ENCODE results near the gene TRIM58. TPM values are rescaled to one million over a fixed set of nuclear protein-coding genes. Genes with fewer than 3 reads are reported as not detected.

TRIM58 gene
- total and polyA plus RNA-seq, 9 of the 15 experiments (the other 6 are each of a cell fraction or from before 2014, with no cell fraction given): 3.8 to 19.1 (median 7.2) TPM

- intact Hi-C loops (cut with micrococcal nuclease): no loop called here
Observed at GRCh38 chr1:247924868-247925267, 67.9 kb downstream of the TRIM58 start, which contains the start of gene OR2AJ1. Gene OR2AJ1, plus strand, starts transcription at chr1:247924889. Its CDS starts 8,880 bp downstream, at chr1:247933769.

More at GRCh38 chr1:247924868-247925267, 67.9 kb downstream of the TRIM58 start, which contains the start of gene OR2AJ1:
- H3K4me2 ChIP-seq (ENCODE audit: insufficient read depth, low read length): no peak within 1 kb of the TSS; the same call in 1 of the 2 replicates
- DNase-seq (ENCODE audit: extremely low read depth in 1 of 4, low spot score in 3 of 4) (no peak), ATAC-seq (peak; percentile 63), FAIRE-seq (no peak)
- no peaks in the 10 kb centered on the region for H3K36me3 ChIP-seq (ENCODE audit: control insufficient read depth, insufficient read depth, low read length)
- no peak within 1 kb of the TSS for H3K9ac ChIP-seq (ENCODE audit: insufficient read depth in 1 of 2, low read depth in 2 of 2, low read length in 2 of 2)
- ChIA-PET POLR2A (no interaction called here), CTCF (ENCODE audit: low intra/inter-chr PET ratio) (no interaction called here)
- TF ChIP-seq FOSL1 (tag; conservative IDR thresholded peaks at IDR 0.05) (peak; percentile 34; the same call in 1 of the 2 replicates), JUND (IDR thresholded peaks at IDR 0.05; ENCODE audit: borderline replicate concordance, low read depth, low read length) (no peak), JUND (tag; IDR thresholded peaks at IDR 0.05; ENCODE audit: borderline replicate concordance, low read depth, low read length) (peak; percentile 31; the same call in 1 of the 3 replicates), ESRRA (IDR thresholded peaks at IDR 0.05; ENCODE audit: borderline replicate concordance, low read depth) (0 out of 2 replicates have a peak, but pooled peaks have one; percentile 30), ZFP30 (CRISPR knock-in tag; IDR thresholded peaks at IDR 0.05; ENCODE audit: borderline replicate concordance) (no peak)
- no peak within 1 kb of the TSS for H3K4me3 ChIP-seq
- no peaks in the 10 kb centered on the region for H4K20me1 ChIP-seq (replicated peaks; ENCODE audit: control insufficient read depth, insufficient read depth, low read length)
- H3K9me3 ChIP-seq (replicated peaks; ENCODE audit: control insufficient read depth, insufficient read depth, low read depth, low read length): no peaks in the 10 kb centered on the region
- WGBS (ENCODE audit: insufficient coverage, low coverage, missing lambda C conversion rate): 11% methylated on average over 9 of the region's 9 CpGs
- BruUV-seq (replicated peaks): no TSS peak
- no peaks in the 10 kb centered on the region for H3K79me2 ChIP-seq (ENCODE audit: control insufficient read depth, insufficient read depth, low read length)
- no peaks in the 10 kb centered on the region for H3K4me1 ChIP-seq (replicated peaks in 1 of 2; ENCODE audit: control insufficient read depth in 2 of 2, insufficient read depth in 2 of 2, low read length in 2 of 2)
- H3K27me3 ChIP-seq (ENCODE audit: control insufficient read depth in 2 of 2, insufficient read depth in 2 of 2, low read length in 2 of 2): no peaks in the 10 kb centered on the region
- H3K27ac ChIP-seq (ENCODE audit: extremely low read depth, low read depth, low read length): no peak within 1 kb of the TSS
- in situ Hi-C loops (cut with MboI): no loop called here
- H2AFZ ChIP-seq (ENCODE audit: low read depth, low read length): peak within 1 kb of the TSS; percentile 29; the same call in 1 of the 2 replicates
- H3K9me1 ChIP-seq (ENCODE audit: control insufficient read depth, insufficient read depth, low read length): no peaks in the 10 kb centered on the region

Other genes starting within 250 kb of the TRIM58 start
Only the 7 nearest of the 16 such genes appear.
- gene OR1C1, start 96.6 kb upstream of the TRIM58 start, total RNA-seq (2014; rRNA removed): not detected in 2 replicates
- not detected in 2 replicates for gene OR1C1, start 96.6 kb upstream of the TRIM58 start, total RNA-seq (2014; rRNA removed; fragmentation: Illumina TruSeq; extraction: Trizol)
- not detected in 2 replicates for gene OR1C1, start 96.6 kb upstream of the TRIM58 start, total RNA-seq (2015; rRNA removed; fragmentation: Illumina TruSeq; extraction: Trizol)
- gene OR1C1, start 96.6 kb upstream of the TRIM58 start, total RNA-seq (2021): not detected in 2 replicates
- gene OR1C1, start 96.6 kb upstream of the TRIM58 start, polyA plus RNA-seq (2011; rRNA removed): not detected in 2 replicates
- not detected in 2 replicates for gene OR1C1, start 96.6 kb upstream of the TRIM58 start, polyA plus RNA-seq (2014; fragmentation: Illumina TruSeq; extraction: Trizol)
- gene OR1C1, start 96.6 kb upstream of the TRIM58 start, polyA plus RNA-seq (2014; fragmentation: Nextera tagmentation; extraction: Ambion mirVana): not detected
- not detected in 2 replicates for gene OR1C1, start 96.6 kb upstream of the TRIM58 start, polyA plus RNA-seq (2014; rRNA removed)
- gene OR14A16, start 33.1 kb upstream of the TRIM58 start, total RNA-seq (2014; rRNA removed): not detected in 2 replicates
- not detected in 2 replicates for gene OR14A16, start 33.1 kb upstream of the TRIM58 start, total RNA-seq (2014; rRNA removed; fragmentation: Illumina TruSeq; extraction: Trizol)
- gene OR14A16, start 33.1 kb upstream of the TRIM58 start, total RNA-seq (2015; rRNA removed; fragmentation: Illumina TruSeq; extraction: Trizol): not detected in 2 replicates
- gene OR14A16, start 33.1 kb upstream of the TRIM58 start, total RNA-seq (2021): not detected in 2 replicates
- gene OR14A16, start 33.1 kb upstream of the TRIM58 start, polyA plus RNA-seq (2011; rRNA removed): not detected in 2 replicates
- gene OR14A16, start 33.1 kb upstream of the TRIM58 start, polyA plus RNA-seq (2014; fragmentation: Illumina TruSeq; extraction: Trizol): not detected in 2 replicates
- not detected for gene OR14A16, start 33.1 kb upstream of the TRIM58 start, polyA plus RNA-seq (2014; fragmentation: Nextera tagmentation; extraction: Ambion mirVana)
- not detected in 2 replicates for gene OR14A16, start 33.1 kb upstream of the TRIM58 start, polyA plus RNA-seq (2014; rRNA removed)
- gene OR11L1, start 15.3 kb upstream of the TRIM58 start, total RNA-seq (2014; rRNA removed): not detected in 2 replicates
- not detected in 2 replicates for gene OR11L1, start 15.3 kb upstream of the TRIM58 start, total RNA-seq (2014; rRNA removed; fragmentation: Illumina TruSeq; extraction: Trizol)
- not detected in 2 replicates for gene OR11L1, start 15.3 kb upstream of the TRIM58 start, total RNA-seq (2015; rRNA removed; fragmentation: Illumina TruSeq; extraction: Trizol)
- not detected in 2 replicates for gene OR11L1, start 15.3 kb upstream of the TRIM58 start, total RNA-seq (2021)
- gene OR11L1, start 15.3 kb upstream of the TRIM58 start, polyA plus RNA-seq (2011; rRNA removed): not detected in 2 replicates
- not detected in 2 replicates for gene OR11L1, start 15.3 kb upstream of the TRIM58 start, polyA plus RNA-seq (2014; fragmentation: Illumina TruSeq; extraction: Trizol)
- not detected for gene OR11L1, start 15.3 kb upstream of the TRIM58 start, polyA plus RNA-seq (2014; fragmentation: Nextera tagmentation; extraction: Ambion mirVana)
- not detected in 2 replicates for gene OR11L1, start 15.3 kb upstream of the TRIM58 start, polyA plus RNA-seq (2014; rRNA removed)
- 4.0 and 4.3 TPM in 2 replicates for gene OR2W3, start 38.4 kb downstream of the TRIM58 start, total RNA-seq (2014; rRNA removed)
- 2.3 and 3.3 TPM in 2 replicates for gene OR2W3, start 38.4 kb downstream of the TRIM58 start, total RNA-seq (2014; rRNA removed; fragmentation: Illumina TruSeq; extraction: Trizol)
- 4.2 and 4.3 TPM in 2 replicates for gene OR2W3, start 38.4 kb downstream of the TRIM58 start, total RNA-seq (2015; rRNA removed; fragmentation: Illumina TruSeq; extraction: Trizol)
- 5.5 and 7.6 TPM in 2 replicates for gene OR2W3, start 38.4 kb downstream of the TRIM58 start, total RNA-seq (2021)
- gene OR2W3, start 38.4 kb downstream of the TRIM58 start, polyA plus RNA-seq (2011; rRNA removed): 3.3 and 3.7 TPM in 2 replicates
- gene OR2W3, start 38.4 kb downstream of the TRIM58 start, polyA plus RNA-seq (2014; fragmentation: Illumina TruSeq; extraction: Trizol): 4.8 and 6.1 TPM in 2 replicates
- under 1 TPM; 0.67 to 0.70 TPM for gene OR2W3, start 38.4 kb downstream of the TRIM58 start, polyA plus RNA-seq (2014; fragmentation: Nextera tagmentation; extraction: Ambion mirVana)
- 3.1 and 3.7 TPM in 2 replicates for gene OR2W3, start 38.4 kb downstream of the TRIM58 start, polyA plus RNA-seq (2014; rRNA removed)
- 0.45 TPM in 1 of 2 replicates, not detected in the other for gene OR2T8, start 63.1 kb downstream of the TRIM58 start, total RNA-seq (2014; rRNA removed)
- 0.15 and 0.35 TPM in 2 replicates for gene OR2T8, start 63.1 kb downstream of the TRIM58 start, total RNA-seq (2014; rRNA removed; fragmentation: Illumina TruSeq; extraction: Trizol)
- gene OR2T8, start 63.1 kb downstream of the TRIM58 start, total RNA-seq (2015; rRNA removed; fragmentation: Illumina TruSeq; extraction: Trizol): 0.38 TPM in 1 of 2 replicates, not detected in the other
- 0.38 TPM in 1 of 2 replicates, not detected in the other for gene OR2T8, start 63.1 kb downstream of the TRIM58 start, total RNA-seq (2021)
- 0.27 and 0.38 TPM in 2 replicates for gene OR2T8, start 63.1 kb downstream of the TRIM58 start, polyA plus RNA-seq (2011; rRNA removed)
- 0.25 and 0.46 TPM in 2 replicates for gene OR2T8, start 63.1 kb downstream of the TRIM58 start, polyA plus RNA-seq (2014; fragmentation: Illumina TruSeq; extraction: Trizol)
- gene OR2T8, start 63.1 kb downstream of the TRIM58 start, polyA plus RNA-seq (2014; fragmentation: Nextera tagmentation; extraction: Ambion mirVana): under 1 TPM in 1 of 2 experiments, not detected in 1; 0.08 TPM
- 0.23 and 0.24 TPM in 2 replicates for gene OR2T8, start 63.1 kb downstream of the TRIM58 start, polyA plus RNA-seq (2014; rRNA removed)
- not detected in 2 replicates for gene OR2AJ1, start 67.7 kb downstream of the TRIM58 start, total RNA-seq (2014; rRNA removed)
- gene OR2AJ1, start 67.7 kb downstream of the TRIM58 start, total RNA-seq (2014; rRNA removed; fragmentation: Illumina TruSeq; extraction: Trizol): not detected in 2 replicates
- not detected in 2 replicates for gene OR2AJ1, start 67.7 kb downstream of the TRIM58 start, total RNA-seq (2015; rRNA removed; fragmentation: Illumina TruSeq; extraction: Trizol)
- not detected in 2 replicates for gene OR2AJ1, start 67.7 kb downstream of the TRIM58 start, total RNA-seq (2021)
- not detected in 2 replicates for gene OR2AJ1, start 67.7 kb downstream of the TRIM58 start, polyA plus RNA-seq (2011; rRNA removed)
- not detected in 2 replicates for gene OR2AJ1, start 67.7 kb downstream of the TRIM58 start, polyA plus RNA-seq (2014; fragmentation: Illumina TruSeq; extraction: Trizol)
- not detected for gene OR2AJ1, start 67.7 kb downstream of the TRIM58 start, polyA plus RNA-seq (2014; fragmentation: Nextera tagmentation; extraction: Ambion mirVana)
- not detected in 2 replicates for gene OR2AJ1, start 67.7 kb downstream of the TRIM58 start, polyA plus RNA-seq (2014; rRNA removed)
- gene OR2L8, start 91.7 kb downstream of the TRIM58 start, total RNA-seq (2014; rRNA removed): not detected in 2 replicates
- gene OR2L8, start 91.7 kb downstream of the TRIM58 start, total RNA-seq (2014; rRNA removed; fragmentation: Illumina TruSeq; extraction: Trizol): not detected in 2 replicates
- gene OR2L8, start 91.7 kb downstream of the TRIM58 start, total RNA-seq (2015; rRNA removed; fragmentation: Illumina TruSeq; extraction: Trizol): not detected in 2 replicates
- gene OR2L8, start 91.7 kb downstream of the TRIM58 start, total RNA-seq (2021): not detected in 2 replicates
- not detected in 2 replicates for gene OR2L8, start 91.7 kb downstream of the TRIM58 start, polyA plus RNA-seq (2011; rRNA removed)
- not detected in 2 replicates for gene OR2L8, start 91.7 kb downstream of the TRIM58 start, polyA plus RNA-seq (2014; fragmentation: Illumina TruSeq; extraction: Trizol)
- not detected for gene OR2L8, start 91.7 kb downstream of the TRIM58 start, polyA plus RNA-seq (2014; fragmentation: Nextera tagmentation; extraction: Ambion mirVana)
- not detected in 2 replicates for gene OR2L8, start 91.7 kb downstream of the TRIM58 start, polyA plus RNA-seq (2014; rRNA removed)